HuH-7 (cell line): ENCODE measurements around the gene PHACTR1.
"Not testable (repeated sequence)": the region's sequence is repeated elsewhere in the genome, so short reads cannot be mapped to it uniquely, and the experiment has no call there.

Experiments
- DNase-seq: peaks from one replicate; pipeline ENCODE4 v3.0.0; 2011; ENCODE audit warnings: low spot score

PHACTR1 gene

DNA sequence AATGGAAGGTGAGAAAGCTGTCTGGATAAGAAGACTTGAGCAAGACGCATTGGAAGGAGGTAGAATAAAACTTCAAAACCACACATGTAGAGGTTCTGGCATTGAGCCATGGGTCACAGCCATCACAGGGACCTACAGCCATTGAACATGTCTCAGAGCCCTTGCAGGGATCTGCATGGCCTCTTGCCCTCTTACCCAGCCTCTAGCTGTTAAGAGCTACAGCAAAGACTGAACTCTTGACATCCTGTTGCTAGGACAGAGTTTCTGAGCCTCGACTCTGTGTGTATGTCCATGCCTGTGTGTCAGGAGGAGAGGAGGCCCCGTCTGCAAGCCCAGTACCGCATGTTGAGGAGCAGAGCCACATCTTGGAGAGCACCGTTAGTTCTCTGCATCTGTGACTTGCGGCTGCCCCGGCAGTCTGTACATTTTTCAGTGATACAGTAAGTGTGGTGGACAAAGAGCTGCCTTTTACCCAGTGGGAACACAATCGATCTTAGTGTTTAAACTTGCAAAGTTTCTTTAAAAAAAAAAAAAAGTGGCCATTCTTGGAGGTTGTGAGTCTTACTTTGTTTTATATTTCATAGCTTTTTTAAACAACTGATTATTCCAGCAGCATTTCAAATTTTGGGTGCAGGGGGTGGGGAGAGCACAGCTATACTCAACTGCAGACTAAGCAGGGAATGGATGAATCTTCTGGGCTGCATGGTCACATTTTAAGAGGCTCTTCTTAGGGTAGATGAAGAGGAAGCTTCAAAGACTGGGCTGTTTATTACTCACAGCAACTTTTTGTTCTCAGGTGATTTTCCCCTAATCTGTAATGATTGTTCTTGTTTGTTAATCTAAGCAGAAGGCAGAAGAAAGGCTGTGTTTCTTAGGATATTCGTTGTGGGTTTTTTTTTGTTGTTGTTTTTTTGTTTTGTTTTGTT, 523.2 kb downstream of the PHACTR1 start:
- no peak for DNase-seq

DNA sequence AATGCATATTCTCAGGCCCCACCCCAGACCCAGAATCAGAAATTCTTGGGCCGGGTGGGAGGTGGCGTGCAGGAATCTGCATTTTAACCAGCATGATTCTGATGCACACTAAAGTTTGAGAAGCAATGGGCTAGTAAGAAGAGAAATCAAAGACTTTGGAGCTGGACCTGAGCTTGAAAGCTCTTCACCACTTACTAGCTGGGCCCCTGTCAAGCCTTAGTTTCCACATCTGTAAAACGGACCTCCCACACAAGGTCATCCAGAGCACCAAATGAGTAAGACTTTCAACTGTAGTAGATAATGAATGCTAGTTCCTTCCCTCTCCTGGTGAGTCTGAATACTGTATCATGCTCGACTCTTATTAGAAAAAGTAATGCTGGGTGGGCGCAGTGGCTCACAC, 524.8 kb downstream of the PHACTR1 start:
- DNase-seq: no peak

DNA sequence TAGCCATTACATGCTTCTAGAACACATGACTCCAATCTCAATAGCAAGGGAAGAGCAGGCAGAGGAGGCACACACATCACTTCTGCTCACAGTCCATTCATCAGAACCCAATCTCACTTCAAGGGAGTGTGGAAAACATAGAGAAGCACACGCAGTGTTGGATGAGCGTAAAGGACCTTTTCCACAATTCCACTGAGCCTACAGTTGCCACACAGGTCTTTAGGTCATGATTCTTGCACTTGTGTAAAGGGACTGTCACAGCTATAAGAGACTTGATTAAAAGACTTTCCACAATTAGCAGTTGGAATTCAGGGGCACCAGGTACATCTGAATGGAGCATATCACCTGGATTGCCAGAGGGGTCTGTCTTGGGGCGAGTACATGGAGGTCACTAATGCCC, 525.6 kb downstream of the PHACTR1 start:
- no peak for DNase-seq

GRCh38 chr6:13242590-13242989, 526.0 kb downstream of the PHACTR1 start:
- DNase-seq: no peak

GRCh38 chr6:13243033-13243432, 526.5 kb downstream of the PHACTR1 start:
- DNase-seq: no peak

DNA sequence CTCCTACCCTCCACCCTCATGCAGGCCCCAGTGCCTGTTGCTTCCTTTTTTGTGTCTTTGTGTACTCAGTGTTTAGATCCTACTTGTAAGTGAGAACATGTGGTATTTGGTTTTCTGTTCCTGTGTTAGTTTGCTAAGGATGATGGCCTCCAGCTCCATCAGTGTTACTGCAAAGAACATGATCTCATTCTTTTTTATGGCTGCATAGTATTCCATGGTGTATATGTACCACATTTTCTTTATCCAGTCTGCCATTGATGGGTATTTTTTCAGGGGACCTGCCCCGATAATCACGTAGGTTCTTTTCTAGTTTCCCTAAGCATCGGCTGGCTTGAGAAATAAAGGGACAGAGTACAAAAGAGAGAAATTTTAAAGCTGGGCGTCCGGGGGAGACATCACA, 527.2 kb downstream of the PHACTR1 start:
- not testable (repeated sequence) for DNase-seq

DNA sequence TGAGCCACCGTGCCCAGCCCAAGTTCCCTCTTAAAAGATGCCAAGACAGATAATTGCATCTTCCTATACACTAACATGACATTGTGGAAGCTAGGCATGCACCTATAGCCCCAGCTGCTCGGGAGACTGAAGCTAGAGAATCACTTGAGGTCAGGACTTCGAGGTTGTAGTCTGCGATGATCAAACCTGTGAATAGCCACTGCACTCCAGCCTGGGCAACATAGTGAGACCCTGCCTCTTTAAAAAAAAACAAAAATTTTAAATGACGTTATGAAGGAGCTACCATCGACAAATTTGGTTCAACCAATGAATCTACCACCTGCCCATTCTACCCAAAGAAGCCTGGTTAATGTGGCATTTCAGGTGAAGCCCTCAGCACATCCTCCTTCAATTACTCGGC, 531.1 kb downstream of the PHACTR1 start:
- DNase-seq: no peak

- DNase-seq: no peak
These were observed 531.5 kb downstream of the PHACTR1 start for GRCh38 chr6:13248053-13248452.

DNA sequence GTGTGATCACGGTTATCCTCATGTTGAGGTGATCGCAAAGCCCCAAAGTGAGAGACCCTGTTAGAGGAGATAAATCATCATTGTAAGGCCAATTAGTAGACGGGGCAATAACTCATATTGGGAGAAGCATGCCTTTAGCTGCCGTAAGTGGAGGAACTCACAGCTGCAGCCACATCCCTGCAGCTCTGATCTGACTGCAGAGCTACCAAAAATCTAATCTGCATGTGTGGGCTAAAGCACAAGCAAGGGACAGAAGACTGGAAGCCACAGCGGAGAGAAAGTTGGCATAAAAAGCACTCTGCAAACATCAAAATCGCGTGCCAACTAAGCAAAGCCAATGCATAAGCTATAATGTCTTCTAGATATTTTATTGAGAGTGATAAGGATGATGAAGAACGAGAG, 532.0 kb downstream of the PHACTR1 start:
- DNase-seq: no peak

- DNase-seq: no peak
These were observed 532.4 kb downstream of the PHACTR1 start for GRCh38 chr6:13248994-13249393.

DNA sequence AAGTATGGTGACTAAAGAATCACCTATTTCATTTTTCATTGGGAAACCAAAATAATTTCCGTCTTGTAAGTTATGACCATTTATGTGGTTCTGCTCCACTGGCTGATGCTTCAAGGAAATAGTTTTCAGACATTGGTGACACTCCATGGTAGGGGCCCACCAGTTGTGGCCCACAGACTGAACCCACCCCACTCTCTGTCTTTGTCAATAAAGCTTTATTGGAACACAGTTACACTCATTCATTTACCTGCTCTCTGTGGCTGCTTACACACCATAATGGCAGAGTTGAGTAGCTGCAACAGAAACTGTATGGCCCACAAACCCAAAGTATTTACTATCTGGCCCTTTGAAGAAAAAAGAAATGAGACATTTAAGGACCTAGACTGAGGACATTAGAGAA, 533.2 kb downstream of the PHACTR1 start:
- no peak for DNase-seq

DNA sequence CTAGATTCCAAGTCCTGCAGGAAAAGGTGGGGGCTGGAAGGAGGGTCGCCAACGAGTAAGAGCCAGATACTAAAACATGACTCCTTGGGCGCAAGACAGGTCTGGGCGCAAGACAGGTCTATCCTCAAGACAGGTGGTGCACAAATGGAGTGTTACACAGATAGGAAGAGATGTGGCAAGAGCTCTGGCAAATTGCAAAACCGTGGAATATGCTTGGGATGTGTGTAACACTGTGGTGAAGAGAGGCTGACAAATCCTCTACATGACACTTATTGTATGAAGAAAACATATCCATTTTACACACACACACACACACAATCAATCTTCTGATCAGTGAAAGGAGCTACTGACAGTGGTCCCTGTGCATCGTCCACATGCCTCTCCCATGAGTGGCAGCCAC, 534.1 kb downstream of the PHACTR1 start:
- DNase-seq: no peak

DNA sequence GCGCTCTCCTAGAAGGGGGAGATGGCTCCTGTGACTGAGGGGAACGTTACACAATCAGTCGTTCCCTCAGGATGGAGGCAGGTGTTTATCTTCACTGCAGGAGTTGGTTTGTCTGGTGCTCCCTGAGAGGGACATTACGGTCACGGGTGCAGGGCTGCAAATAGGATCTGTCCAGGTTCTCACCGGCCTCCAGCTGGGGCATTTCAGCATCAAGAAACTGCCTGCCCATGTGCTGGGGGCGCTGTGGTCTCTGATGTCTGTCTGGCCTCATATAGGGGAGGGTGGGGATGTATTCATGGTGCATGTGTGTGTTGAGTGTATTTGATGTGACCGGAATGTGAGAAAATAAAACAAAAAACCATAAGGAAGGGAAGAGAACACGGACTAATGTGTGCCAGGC, 534.7 kb downstream of the PHACTR1 start:
- no peak for DNase-seq

DNA sequence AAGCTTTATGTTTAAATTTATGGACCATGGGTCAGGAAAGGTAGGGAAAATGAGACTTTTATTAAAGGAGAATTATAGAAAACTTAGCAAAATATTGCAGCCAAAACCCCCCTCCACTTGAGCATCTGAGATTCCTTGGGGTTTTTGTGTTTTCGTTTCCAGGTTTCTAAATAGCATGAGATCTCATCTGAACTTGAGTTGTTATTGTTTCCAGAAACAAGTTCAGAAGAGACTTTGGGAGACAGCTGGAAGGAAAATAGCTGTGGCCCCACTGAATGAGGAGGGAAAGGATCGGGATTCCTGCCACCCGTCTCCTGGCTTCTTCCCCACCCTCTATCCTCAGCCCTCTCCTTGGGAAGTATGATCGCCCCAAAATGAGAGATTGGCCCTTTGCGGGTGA, 536.2 kb downstream of the PHACTR1 start:
- no peak for DNase-seq

DNA sequence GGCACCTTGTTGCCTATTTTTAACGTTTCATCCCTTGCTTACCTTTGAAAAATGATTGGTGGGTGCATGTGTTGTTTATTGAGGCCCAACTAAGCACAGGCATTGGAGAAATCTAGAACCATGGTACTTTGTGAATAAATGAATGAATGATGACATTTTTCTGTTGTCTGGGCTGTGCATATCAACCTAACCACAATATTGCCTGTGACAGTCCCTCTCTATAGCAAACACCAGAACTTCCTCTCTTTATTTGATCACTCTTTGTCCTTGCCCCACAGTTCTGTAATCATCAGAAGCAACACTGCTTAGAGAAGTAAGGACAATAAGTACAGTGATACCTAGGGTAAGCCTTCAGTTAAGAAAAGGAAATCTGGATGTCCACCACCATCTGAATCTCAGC, 536.7 kb downstream of the PHACTR1 start:
- DNase-seq: no peak

DNA sequence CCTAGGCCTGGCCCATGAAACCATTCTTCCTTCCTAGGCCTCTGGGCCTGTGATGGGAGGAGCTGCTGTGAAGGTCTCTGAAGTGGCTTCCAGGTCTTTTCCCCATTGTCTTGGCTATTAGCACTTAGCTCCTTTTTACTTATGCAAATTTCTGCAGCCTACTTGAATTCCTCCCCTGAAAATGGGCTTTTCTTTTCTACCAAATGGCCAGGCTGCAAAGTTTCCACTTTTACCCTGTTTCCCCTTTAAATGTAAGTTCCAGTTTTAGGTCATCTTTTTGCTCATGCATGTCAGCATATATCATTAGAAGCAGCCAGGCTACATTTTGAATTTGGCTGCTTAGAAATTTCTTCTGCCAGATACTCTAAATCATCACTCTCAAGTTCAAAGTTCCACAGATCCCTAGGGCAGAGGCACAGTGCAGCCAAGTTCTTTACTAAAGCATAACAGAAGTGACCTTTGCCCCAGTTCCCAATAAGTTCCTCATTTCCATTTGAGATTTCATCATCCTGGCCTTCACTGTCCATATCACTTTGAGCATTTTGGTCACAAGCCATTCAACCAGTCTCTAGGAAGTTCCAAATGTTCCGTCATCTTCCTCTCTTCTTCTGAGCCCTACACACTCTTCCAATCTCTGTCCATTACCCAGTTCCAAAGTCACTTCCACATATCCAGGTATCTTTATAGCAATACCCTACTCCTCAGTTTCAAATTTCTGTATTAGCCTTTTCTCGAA, 539.9 kb downstream of the PHACTR1 start:
- no peak for DNase-seq

DNA sequence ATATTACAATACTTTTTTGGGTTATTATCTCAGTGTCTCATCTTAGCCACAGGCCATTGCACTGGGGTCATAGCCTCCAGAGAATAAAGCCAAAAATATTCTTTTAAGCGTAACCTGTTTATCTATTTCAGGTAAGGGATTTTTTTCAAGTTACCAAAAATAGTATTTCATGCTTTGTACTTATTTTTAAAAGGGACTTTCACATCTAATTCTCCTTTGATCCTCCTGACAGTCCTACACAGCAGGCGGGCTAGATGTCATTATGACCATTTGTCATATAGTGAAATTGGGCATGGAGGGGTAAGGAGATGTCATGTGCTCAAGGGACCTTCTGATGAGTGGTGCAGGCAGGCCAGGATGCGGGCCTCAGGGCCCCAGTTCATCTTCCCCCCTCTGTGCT, 542.8 kb downstream of the PHACTR1 start:
- DNase-seq: no peak

- no peak for DNase-seq
These were observed 543.6 kb downstream of the PHACTR1 start for GRCh38 chr6:13260101-13260598.

GRCh38 chr6:13260831-13261230, 544.3 kb downstream of the PHACTR1 start:
- DNase-seq: no peak

DNA sequence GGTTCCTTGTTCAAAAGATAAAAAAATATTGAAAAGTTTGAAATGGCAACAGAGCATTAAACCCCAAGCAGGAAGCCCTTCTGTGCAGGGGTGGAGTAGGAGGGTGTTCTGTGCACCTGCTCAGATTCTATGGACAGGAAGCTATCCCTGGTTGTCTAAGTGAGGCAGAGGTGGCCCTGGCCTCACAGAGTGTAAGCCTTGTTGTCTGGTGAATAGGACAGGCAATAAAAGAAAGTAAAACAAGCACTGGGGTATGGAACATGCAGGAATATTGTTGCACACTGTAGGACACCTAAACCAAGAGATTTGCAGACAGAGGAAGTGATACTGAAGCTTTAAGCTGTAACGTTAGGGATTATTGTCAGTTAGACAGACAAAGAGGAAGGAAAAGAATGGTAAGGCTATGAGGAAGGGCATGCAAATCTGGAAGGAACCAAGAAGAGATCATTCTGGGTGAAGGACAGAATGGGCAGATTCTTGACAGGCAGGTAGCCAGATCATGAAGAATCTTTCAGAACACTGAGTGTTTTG, 545.0 kb downstream of the PHACTR1 start:
- no peak for DNase-seq

DNA sequence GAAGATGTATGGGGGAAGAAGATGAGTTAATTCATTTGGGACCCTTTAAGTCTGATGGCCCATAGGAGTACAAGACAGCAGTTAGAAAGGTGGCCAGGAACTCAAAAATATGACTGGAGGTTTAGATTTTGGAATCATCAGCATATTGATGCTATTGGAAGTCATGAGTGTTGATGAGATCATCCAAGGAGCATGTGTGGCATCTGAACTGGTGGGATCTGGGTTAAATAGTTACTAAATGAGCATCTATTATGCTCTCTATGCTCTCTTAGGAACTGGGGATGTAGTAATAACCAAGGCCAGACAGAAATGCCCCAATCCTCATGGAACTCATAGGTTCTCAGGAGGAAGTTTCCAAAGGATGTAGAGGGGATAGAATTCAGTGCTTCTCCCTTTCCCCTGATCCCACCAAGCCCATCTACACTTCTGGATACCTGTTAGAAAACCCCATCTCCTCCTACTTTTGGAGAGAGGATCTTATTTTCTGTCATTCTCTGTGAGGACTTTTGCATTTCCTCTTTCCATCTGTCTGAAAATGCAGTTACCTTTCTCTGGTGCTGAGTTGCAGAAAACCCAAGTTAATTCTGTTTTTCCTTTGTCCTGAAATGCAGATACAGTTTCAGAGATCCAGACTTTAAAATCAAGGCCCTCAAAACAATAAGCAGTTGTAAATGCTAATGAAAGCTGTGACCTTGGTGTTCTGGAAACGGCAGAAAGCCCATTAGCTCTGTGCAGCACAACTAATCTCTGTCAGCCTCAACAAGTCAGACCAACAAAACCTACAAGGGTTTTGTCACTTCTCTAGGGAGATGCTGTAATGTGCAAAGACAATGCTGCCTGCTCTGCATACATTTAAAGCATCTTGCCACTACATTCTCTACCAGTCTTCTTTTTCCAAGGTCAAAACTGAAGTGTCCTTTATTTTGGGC, 546.0 kb downstream of the PHACTR1 start:
- DNase-seq: no peak

DNA sequence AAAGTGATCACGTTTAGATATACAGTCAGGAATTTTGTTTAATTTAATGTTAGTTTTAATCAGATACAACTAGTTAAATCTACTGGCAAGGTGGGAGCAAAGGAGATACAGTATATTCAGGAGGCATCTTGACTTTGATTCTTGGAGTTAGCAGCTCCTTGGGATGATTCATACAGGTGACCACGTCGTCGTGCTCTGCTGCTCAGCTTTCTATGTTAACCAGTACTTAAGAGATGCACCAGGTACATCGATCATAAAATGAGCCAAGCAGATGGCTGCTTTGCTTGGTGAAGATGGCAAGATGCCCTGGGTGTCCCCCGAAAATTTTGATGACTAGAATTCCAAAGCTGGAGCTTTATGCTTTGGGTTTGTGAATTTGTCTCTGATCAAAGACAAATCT, 547.1 kb downstream of the PHACTR1 start:
- DNase-seq: no peak
